ENCODE results near the gene LRRC7. TPM values are rescaled to one million over a fixed set of nuclear protein-coding genes. Genes with fewer than 3 reads are reported as not detected.
"Not testable (repeated sequence)": the region's sequence is repeated elsewhere in the genome, so short reads cannot be mapped to it uniquely, and the experiment has no call there.

LRRC7 gene
- total and polyA plus RNA-seq, 2 experiments from 2014 or later: 0.99 to 1.8 TPM

DNA sequence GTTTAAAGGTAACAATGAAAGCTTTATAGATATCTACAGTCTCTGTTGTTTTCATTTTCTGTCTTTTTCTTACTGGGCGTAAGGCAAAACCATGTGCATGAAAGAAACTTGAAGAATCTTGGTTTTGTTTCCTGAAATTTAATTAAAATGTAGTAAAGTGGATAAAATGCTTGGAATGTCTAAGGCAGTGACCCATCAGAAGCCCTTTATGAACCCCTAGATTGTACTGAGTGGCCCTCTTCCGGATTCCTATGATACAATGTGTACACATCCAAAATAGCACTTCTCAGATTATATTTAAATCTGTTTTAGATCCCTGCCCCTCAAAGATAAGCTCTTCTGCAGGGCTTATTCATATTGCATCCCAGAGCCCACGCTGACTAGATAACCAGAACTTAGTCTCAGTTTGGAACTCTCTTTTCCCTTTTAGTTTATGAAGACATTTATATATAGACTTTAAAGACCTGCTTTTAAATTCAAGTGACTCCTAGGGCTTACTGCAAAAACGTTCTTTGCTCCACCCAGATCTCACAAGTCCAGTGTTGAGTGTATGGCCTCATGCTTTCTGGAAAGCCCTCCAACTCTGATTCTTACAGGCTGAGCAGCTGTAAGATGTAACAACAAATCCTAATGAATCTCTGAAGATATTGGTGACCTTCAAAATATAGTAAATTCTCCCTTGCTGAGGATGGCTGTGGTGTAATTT, 142.9 kb downstream of the LRRC7 start:
- Histone ChIP-seq H3K9me2 (replicated peaks; ENCODE audit: insufficient read depth) (no peaks in the 10 kb centered on the region), H3K36me3 (replicated peaks; ENCODE audit: insufficient read depth, low read depth) (no peaks in the 10 kb centered on the region), H3K4me3 (no peak overlapping the region), H2AFZ (no peak overlapping the region), H3K9me3 (ENCODE audit: low read depth) (no peaks in the 10 kb centered on the region), H3K27me3 (no peaks in the 10 kb centered on the region), H3K4me2 (no peak overlapping the region), H3K4me1 (ENCODE audit: insufficient read depth) (no peaks in the 10 kb centered on the region), H3K79me2 (no peaks in the 10 kb centered on the region), H3K27ac (no peak overlapping the region), H4K20me1 (ENCODE audit: insufficient read depth, poor library complexity, severe bottlenecking) (no peaks in the 10 kb centered on the region)
- no peak for TF ChIP-seq EZH2 (IDR thresholded peaks at IDR 0.05; ENCODE audit: borderline replicate concordance)
- 37% methylated on average over 4 of the region's 4 CpGs for WGBS (ENCODE audit: low lambda C conversion rate, missing lambda C conversion rate)
- DNase-seq (ENCODE audit: low spot score): no peak

DNA sequence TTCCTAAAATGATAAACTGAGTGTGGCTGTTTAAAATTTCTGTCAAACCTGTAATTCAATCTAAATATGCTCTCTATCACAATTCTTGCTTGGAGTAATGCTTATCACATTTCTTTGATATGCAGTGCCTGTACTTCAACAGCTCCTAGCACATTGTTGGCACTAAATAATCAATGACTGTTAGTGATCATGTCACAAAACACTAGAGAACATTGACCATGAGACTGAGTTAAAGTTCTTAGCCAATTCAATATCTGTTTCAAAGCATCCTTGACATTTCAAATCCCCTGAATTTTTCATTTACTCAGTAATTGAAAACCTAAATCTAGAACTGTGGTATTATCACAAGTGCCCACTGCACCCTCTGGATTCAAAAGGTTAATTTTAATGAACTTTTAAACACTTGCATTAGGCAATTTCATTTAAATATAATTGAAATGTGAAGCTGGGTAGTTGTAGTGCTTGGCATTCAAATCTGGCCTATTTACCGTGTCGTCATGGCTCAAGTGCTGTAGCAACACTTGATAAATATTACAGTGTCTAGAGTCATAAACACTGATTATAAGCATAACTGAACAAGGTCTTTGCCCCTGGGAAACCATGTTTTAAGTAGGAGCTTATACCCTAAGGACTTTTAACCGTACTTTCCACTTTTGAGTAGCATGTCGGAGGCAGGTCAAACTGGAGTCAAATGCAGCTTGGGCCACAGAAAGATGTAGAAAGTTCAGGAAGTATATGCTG, 143.6 kb downstream of the LRRC7 start:
- Histone ChIP-seq H3K4me1 (ENCODE audit: insufficient read depth) (no peaks in the 10 kb centered on the region), H3K4me2 (no peak overlapping the region), H3K27ac (no peak overlapping the region), H3K36me3 (replicated peaks; ENCODE audit: insufficient read depth, low read depth) (no peaks in the 10 kb centered on the region), H4K20me1 (ENCODE audit: insufficient read depth, poor library complexity, severe bottlenecking) (no peaks in the 10 kb centered on the region), H3K79me2 (no peaks in the 10 kb centered on the region), H3K9me2 (replicated peaks; ENCODE audit: insufficient read depth) (no peaks in the 10 kb centered on the region), H3K9me3 (ENCODE audit: low read depth) (no peaks in the 10 kb centered on the region), H2AFZ (no peak overlapping the region), H3K27me3 (no peaks in the 10 kb centered on the region), H3K4me3 (no peak overlapping the region)
- DNase-seq (ENCODE audit: low spot score): no peak
- 83% methylated on average over 4 of the region's 4 CpGs for WGBS (ENCODE audit: low lambda C conversion rate, missing lambda C conversion rate)
- TF ChIP-seq, protein P1, sequence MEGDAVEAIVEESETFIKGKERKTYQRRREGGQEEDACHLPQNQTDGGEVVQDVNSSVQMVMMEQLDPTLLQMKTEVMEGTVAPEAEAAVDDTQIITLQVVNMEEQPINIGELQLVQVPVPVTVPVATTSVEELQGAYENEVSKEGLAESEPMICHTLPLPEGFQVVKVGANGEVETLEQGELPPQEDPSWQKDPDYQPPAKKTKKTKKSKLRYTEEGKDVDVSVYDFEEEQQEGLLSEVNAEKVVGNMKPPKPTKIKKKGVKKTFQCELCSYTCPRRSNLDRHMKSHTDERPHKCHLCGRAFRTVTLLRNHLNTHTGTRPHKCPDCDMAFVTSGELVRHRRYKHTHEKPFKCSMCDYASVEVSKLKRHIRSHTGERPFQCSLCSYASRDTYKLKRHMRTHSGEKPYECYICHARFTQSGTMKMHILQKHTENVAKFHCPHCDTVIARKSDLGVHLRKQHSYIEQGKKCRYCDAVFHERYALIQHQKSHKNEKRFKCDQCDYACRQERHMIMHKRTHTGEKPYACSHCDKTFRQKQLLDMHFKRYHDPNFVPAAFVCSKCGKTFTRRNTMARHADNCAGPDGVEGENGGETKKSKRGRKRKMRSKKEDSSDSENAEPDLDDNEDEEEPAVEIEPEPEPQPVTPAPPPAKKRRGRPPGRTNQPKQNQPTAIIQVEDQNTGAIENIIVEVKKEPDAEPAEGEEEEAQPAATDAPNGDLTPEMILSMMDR (IDR thresholded peaks at IDR 0.05; ENCODE audit: poor library complexity): no peak
- TF ChIP-seq EZH2 (IDR thresholded peaks at IDR 0.05; ENCODE audit: borderline replicate concordance): no peak

DNA sequence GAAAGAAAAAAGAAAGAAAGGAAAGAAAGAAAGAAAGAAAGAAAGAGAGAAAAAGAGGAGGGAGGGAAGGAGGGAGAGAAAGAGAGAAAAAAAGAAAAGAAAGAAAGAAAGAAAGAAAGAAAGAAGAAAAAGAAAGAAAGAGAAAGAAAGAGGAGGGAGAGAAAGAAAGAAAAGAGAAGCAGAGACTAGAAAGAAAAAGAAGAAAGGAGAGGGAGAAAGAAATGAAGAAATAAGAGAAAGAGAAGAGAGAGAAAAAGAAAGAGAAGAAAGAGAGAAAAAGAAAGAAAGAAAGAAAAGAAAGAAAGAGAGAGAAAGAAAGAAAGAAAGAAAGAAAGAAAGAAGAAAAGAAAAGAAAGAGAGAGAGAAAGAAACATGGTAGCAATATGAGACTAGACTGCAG, 150.1 kb downstream of the LRRC7 start:
- H3K9me2 ChIP-seq (replicated peaks; ENCODE audit: insufficient read depth); H3K4me2 ChIP-seq; H3K36me3 ChIP-seq (replicated peaks; ENCODE audit: insufficient read depth, low read depth); H3K27me3 ChIP-seq; H3K4me3 ChIP-seq; H4K20me1 ChIP-seq (ENCODE audit: insufficient read depth, poor library complexity, severe bottlenecking); H3K27ac ChIP-seq; H2AFZ ChIP-seq; DNase-seq (ENCODE audit: low spot score); H3K9me3 ChIP-seq (ENCODE audit: low read depth); H3K4me1 ChIP-seq (ENCODE audit: insufficient read depth); H3K79me2 ChIP-seq: not testable (repeated sequence)

DNA sequence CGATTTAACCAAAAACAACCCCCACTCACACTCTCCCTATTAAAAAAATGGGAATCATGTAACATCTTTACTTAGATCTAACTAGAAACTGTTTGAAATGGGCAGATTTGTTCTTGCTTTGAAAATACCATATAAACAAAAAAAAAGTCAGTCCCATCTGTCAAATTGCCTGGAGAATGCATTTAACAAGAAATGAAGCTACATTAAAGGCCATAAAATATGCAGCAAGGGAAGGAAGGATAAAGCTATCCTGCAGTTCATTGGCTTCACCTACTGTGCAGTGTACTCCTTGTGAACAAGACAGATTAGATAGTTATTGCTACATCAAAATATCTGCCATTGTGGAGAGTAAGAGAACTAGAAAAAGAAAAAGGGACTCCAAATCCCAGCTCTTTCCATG, 160.5 kb downstream of the LRRC7 start:
- H3K4me1 ChIP-seq (ENCODE audit: insufficient read depth): no peaks in the 10 kb centered on the region
- H2AFZ ChIP-seq: no peak overlapping the region
- no peak overlapping the region for H3K27ac ChIP-seq
- H3K4me3 ChIP-seq: no peak overlapping the region
- no peak overlapping the region for H3K4me2 ChIP-seq
- 36% methylated on average over 1 of the region's 1 CpG for WGBS (ENCODE audit: low lambda C conversion rate, missing lambda C conversion rate)
- H3K27me3 ChIP-seq: no peaks in the 10 kb centered on the region
- no peaks in the 10 kb centered on the region for H3K79me2 ChIP-seq
- H3K9me2 ChIP-seq (replicated peaks; ENCODE audit: insufficient read depth): no peaks in the 10 kb centered on the region
- TF ChIP-seq EZH2 (IDR thresholded peaks at IDR 0.05; ENCODE audit: borderline replicate concordance) (no peak), EZH2phosphoT487 (IDR thresholded peaks at IDR 0.05; ENCODE audit: low read depth, severe bottlenecking, unreplicated experiment) (no peak)
- TF ChIP-seq, protein P1 (IDR thresholded peaks at IDR 0.05; ENCODE audit: poor library complexity): no peak
- DNase-seq (ENCODE audit: low spot score): no peak
- no peaks in the 10 kb centered on the region for H3K36me3 ChIP-seq (replicated peaks; ENCODE audit: insufficient read depth, low read depth)
- H4K20me1 ChIP-seq (ENCODE audit: insufficient read depth, poor library complexity, severe bottlenecking): no peaks in the 10 kb centered on the region
- H3K9me3 ChIP-seq (ENCODE audit: low read depth): no peaks in the 10 kb centered on the region
